Urothelium cell line (cell line): Measurements from ENCODE around the gene CCDC38.
A peak's percentile ranks its signal among the peaks of the same experiment; 100 is the strongest.
"Not testable (repeated sequence)": the region's sequence is repeated elsewhere in the genome, so short reads cannot be mapped to it uniquely, and the experiment has no call there.

Experiments used
- DNase-seq: peaks from one replicate; pipeline ENCODE4 v3.0.0; 2011; ENCODE audit warnings: low spot score, mixed read lengths
- FAIRE-seq: peaks from 2 replicates; lab custom pipeline; 2011; peaks lifted over from hg19 to GRCh38; lab: Jason Lieb, UNC

Gene CCDC38

DNA sequence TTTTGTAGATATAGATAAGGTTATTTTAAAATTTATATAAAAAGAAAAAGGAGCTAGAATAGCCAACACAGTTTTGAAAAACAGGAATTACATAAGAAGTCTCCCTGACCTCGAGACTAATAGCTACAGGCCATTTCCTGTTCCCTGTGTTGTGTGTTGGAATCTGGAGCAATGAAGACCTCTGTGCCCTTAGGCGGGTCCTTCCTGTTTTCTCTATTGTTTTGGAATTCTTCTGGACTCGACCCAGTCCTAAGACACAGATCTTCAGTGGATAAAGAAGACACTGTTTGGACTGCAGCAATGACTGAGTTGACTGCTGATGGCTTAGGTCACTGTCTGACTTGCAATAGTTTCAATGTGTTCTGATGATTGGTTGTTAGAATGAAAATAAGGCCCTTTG lies 57.4 kb downstream of the CCDC38 start:
- no peak for FAIRE-seq
- no peak for DNase-seq

DNA sequence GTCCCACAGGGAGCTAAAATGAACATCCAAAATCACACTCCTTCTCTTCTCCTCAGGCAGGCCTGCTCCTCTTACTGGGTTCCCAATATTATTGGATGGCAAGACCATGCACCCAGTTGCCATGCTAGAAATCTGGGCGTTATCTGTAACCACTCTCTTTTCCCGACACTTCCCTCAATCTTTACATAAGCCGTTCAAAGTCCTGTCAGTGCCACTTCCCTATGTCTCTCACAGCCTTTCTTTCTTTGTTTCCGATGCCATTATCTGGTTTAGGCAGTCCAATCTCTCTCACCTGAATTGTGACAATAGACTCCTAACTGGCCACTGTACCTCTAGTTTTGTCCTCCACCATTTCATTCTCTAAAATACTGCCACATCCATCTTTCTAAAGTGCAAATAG lies 59.5 kb downstream of the CCDC38 start:
- DNase-seq (no peak), FAIRE-seq (no peak)

DNA sequence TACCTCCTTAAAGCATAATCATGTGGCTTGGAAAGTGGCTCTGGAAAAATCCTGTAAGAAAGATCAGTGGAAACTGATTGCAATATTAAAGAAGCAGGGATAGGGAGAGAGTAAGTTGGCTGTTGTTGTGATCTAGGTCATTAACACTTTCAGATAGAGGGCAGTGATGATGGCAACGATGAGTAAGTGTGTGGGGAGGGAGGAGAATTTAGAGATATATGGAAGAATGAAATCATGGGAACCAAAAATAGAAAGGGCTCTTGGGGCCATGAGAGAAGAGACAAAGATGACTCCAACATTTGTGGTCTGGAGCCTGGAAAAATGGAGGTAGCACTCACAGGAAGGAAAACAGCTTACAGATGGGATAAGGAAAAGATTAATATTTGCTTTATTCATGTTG lies 60.3 kb downstream of the CCDC38 start:
- FAIRE-seq, result no peak

DNA sequence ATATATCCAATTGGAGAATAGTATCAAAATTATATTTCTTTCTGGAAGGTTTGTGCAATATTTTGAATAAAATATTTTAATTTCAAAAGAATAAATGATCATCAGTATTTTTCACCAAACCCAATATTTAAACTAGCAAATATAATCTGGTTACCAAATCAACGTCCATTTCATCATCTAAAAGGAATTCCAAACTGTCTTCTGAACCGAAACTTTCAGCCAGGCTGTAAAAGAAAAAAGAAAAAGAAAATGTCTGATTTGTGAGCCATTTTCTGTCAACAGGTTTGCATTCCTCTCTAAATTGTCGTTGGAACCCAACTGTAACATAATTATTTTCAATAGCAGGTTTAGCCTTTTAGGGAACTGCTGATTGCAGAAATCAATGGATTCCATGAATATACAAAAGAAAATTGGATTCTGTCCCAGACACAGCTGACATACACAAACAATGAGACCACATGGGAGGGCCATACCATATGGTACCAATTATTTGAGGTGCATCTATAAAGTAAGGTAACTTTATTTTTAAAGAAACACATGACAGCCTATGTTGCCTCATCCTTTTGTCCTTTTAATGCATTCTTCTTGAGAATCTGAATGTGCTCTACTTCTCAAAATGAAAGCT lies 61.0 kb downstream of the CCDC38 start:
- no peak for DNase-seq
- FAIRE-seq, result no peak

More for the DNA sequence above, 60.3 kb downstream of the CCDC38 start:
- DNase-seq, result no peak

DNA sequence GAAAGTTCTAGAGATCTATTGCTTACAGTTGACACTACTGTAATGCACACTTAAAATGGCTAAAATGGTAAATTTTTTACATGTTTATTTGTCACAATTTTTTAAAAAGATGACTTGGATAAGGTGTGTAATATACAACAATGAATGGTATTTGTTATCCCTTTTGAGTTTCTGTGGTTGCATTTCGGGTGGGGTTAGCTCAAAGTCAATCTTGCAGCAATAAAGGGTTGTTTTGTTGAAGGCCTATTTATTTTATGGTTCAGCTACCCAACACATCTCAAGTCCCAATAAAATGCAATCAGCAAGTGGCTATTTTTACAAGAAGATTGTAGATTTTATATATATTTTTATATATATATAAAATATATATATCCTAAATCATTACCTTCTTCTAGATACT lies 61.5 kb downstream of the CCDC38 start:
- DNase-seq (no peak), FAIRE-seq (no peak)

DNA sequence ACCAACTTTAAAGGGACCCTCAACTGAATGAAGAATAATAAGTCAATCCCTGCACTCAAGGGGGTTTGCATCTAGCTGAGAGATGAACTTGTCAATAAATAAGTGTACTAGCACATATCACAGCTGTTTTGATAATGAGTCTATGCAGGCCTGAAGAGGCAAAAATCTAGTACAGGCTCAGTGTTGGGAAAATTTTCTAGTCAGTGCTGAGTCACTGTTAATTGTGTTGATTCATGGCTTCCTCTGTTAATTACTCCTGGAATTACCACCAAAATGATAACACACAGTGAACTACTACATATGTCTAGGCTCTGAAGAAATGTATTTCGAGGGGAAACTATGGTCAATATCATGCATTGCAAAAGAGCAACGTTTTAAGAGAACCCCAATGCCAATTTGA lies 64.8 kb downstream of the CCDC38 start:
- FAIRE-seq, result no peak
- no peak for DNase-seq

DNA sequence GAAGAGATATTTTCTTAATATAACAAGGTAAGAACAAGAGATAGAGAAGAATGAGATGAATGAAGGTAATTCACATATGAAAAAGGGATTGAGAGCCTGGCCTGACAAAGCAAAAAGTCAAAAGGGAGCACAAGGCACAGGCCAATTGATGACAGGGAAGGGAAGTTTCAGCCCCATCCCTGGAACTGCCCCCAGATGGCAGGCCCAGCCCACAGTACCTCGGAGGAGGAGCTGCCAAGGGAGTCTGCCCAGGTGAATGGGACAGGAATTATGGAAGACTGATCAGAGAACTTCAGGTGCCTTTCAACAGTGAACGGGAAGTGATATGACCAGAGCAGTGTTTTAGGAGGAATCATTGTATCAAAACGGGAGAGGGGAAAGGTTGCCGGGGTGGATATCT lies 68.0 kb downstream of the CCDC38 start:
- DNase-seq (no peak), FAIRE-seq (no peak)

DNA sequence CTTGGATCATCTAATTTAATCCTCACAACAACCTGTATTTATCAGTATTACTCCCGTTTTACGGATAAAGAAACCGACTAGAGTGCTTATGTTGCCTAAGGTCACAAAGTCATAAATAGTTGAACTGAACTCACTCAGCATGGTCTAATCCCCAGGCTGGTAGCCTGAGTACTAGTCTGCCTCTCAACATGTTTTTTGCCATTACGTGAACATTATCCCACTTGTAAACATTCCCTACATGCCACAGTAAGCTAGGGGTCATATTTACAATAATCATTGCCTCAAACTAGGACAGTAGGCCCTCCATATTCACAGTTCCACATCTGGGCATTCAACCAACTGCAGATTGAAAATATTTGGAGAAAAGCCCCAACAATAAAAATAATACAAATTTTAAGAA lies 71.5 kb downstream of the CCDC38 start:
- FAIRE-seq (no peak), DNase-seq (no peak)

DNA sequence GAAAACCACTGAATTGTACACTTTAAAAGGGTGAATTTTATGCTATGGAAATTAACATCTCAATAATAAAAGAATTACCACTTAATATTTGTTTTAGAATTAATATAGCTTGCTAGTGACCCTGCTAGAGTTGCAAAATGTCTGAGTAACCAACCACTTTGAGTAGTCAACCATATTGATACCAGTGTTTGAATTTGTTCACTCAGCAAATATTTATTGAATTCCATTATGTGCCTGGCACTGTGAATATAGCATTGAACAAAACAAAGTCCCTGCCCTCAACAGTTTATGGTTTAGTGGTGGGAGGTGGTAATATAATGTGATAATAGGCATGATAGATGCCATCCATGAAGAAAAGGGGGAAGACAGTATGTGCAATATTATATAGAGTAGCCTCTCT lies 79.1 kb downstream of the CCDC38 start:
- FAIRE-seq, result no peak
- DNase-seq, result no peak

DNA sequence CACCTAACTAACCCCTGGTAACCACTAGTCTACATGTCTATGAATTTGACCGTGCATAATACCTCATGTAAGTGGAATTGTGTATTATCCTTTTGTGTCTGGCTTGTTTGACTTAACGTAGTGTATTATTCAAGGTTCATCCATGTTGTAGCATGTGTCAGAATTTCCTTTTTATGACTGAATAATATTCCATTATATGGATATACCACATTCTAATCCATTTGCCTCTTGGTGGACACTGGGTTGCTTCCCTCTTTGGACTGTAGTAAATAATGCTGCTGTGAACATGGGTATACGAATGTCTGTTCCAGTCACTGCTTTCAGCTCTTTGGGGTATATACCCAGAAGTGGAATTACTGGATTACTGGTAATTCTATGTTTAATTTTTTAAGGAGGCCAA lies 80.4 kb downstream of the CCDC38 start:
- DNase-seq (no peak), FAIRE-seq (no peak)

DNA sequence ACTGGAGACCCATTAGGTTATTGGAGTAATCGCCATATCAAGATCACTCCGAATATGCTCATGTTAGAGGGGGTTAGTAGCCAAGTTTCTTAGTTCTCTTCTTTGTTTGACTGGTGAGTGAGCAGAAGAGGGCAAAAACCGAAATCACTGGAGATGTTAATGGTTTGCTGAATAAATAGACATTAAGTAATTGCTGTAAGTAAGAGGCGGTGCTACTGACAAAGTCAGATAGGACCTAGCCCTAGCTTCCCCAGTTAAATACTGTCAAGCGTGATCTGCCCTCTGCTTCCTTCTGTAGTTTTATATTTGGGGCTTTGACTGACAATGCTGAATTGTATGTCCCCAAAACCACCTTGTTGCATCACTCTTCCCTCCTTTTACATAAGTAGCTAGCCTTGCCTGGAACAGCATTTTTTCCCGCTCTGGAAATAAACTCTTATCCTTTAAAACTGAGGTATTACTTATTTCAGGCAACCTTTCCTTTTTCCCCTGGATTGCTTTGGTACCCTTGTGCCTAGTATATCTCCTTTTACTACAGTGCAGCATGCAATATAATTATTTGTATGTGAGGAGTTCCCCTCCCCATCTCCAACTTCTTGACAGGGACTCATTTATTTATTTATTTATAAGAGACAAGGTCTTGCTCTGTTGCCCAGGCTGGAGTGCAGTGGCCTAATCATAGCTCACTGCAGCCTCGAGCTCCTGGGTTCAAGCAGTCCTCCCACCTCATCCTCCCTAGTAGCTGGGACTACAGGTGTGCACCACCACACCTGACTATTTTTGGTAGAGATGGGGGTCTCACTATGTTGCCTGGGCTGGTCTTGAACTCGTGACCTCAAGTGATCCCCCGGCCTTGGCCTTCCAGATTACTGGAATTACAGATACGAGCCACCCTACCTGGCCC lies 82.2 kb downstream of the CCDC38 start:
- DNase-seq (no peak), FAIRE-seq (no peak)

DNA sequence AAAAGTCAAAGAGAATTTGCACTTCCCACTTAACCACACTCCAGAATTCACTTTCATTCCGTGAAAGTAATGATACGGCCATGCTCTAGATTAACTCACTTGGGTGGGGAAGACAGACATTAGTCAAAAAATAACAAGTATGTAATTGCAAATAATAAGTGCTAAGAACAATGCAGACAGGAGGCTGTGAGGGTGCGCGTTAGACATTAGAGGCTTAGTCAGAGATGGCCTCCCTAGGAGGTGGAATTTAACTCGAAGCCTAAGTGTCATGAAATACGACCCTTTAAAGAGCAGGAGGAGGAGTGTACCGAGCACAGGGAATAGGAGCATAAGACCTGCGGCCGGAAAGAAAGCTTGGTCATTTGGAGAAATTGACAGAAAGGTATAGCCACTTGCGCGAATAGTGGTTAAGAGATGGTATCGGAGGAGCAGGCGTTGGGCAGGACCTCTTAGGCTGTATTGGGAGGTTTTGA lies 83.0 kb downstream of the CCDC38 start:
- FAIRE-seq (no peak), DNase-seq (peak; percentile 4)

DNA sequence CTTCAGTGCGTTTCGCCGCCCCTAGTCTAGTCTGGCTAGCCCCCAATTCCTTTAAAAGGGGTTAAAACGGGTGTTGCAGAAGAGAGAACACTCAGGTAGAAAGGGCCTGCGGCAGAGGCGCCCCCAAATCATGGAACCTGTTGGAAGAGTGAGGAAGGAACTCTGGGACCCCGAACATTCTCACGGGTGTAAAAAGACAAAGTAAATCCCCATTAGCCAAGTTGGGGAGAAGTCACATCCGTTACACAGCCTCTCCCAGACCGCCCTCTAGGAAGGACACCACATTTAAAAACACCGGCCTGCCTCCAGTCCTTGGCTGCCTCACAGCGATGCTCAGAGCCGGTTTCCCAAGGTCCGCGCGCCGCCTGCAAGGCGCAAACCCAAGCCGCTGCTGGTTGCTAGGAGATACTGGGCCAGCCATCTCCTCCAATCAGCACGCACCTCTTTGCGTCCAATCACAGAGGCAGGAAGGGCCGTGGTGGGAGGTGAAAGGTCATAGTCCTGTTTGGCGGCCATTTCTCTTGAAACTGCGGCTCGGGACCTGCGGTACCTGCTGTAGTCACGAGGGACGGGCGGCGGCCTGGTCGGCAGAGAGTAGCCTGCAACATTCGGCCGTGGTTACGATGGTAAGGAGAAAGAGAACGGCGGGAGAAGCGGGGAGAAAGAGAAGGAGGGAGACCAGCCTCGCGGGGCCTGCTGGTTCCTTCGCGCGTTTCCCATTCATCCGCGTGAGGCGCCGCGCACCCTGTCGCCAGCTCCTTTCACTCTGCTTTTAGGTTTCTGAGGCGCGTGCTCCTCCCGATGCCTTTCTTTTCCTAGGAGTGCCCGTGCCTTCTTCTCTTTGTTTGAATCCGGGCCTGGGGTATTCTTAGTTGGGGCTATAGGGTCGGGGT lies 83.7 kb downstream of the CCDC38 start, which contains the start of gene SNRPF:
Gene SNRPF, plus strand, starts transcription at position 502 of the 893 bp plus-strand sequence. Its CDS starts 122 bp downstream, at position 624.
- peak; percentile 97 for DNase-seq
- FAIRE-seq, result no peak

DNA sequence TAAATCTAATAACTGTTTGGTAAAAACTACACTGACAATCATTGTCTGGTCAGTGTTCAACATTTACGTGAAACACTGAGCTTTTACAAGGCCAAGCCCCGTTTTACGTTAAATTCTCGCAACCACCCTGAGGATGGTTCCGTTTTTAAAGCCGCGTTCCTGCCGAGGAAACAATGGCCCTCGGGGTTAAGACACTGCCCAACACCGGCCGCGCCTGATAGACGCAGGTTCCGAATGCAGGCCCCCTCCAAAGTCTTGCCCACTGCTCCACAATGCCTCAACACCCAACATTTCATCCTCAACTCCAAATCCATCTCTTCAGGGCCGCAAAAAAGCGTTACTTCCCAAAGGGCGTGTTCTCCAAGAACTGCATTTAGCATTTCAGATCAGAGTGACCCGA lies 84.6 kb downstream of the CCDC38 start:
- no peak for FAIRE-seq
- no peak for DNase-seq

DNA sequence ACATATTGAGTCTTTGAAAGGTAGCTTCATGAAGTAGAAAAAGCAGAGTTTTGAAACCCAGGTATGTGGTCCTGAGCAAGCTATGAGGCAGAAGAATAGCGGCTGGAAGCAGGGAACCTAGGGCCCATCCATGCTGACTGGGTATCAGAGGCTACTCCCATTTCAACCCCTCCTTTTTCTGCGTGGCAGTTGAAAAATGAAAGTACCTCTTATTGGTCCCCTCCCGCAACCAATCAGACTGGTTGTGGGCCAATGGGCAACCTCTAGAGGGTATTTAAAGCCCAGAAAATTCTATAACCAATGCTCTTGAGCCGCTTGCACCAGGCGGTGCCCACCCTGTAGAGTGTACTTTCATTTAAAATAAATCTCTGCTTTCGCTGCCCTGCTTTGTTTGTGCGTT lies 85.3 kb downstream of the CCDC38 start:
- FAIRE-seq (no peak), DNase-seq (no peak)

DNA sequence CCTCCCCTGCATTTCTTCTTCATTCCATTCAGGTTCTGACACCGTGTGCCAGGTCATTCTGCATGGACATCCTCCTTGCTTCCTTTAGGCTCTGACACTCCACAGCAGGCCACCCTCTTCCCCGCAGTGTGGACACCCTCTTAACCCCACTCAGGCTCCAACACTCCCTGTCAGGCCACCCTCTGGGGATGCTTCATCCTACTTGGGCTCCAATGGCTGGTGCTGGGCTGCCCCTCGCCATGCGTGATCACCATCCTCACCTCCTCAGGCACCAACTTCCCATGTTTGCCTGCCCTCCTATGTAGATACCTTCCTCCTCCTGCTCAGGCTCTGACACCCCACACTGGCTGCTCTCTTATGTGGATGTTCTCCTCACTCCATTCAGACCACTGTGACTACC lies 90.3 kb downstream of the CCDC38 start:
- FAIRE-seq, result no peak

DNA sequence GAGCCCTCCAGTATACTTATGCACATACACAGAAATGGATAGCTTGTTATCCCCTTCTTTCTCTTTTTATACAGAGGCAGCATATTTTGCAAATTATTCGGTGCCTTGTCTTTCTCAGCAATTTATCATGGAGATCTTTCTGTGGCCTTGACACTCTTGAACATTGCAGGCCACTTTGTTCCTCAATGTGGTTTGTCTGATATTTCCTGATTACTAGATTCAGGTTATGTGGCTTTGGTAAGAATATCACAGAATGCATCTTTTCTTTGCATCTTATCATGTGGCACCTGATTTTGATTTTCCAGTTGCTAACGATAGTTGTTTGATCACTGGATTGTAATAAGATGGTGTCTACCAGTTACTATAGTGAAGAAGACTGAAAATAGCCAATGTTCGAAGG lies 90.8 kb downstream of the CCDC38 start:
- DNase-seq (no peak), FAIRE-seq (no peak)

More for the DNA sequence above, 90.3 kb downstream of the CCDC38 start:
- no peak for DNase-seq

DNA sequence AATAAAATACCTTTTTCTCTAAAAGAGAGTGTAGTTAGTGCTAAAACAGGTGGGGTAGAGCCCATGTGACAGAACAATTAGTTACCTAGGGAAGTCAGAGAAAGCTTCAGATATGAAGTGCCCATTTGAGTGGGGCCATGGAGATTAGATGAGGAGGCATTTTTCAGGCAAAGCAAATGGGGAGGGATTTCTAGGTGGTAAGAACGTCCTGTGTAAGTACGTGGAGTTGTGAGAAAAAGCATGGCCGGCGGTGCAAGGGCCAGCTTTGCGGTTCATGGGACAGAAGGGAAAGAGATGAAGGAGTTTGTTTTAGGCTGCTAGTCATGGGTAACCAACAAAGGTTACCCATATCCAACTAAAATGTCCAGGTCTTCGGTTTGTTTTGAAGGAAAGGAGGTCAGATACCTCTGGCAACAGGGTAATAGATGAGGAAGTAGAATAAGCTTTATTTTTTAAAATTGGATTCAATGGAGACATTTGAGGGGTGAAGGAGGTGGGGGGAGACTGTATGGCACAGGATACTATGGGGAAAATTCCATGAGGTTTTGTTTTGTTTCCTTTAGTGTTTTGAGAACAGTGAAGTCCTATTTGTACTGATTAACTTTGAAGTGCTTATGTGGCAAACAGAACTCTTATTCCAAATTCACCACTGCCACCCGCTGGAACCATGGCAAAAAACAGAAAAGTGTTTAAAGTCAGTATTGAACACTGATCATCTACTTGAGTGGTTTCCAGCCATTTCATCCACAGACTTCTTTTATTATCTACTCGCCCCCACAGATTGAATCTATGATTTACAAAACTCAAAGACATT lies 93.6 kb downstream of the CCDC38 start:
- no peak for FAIRE-seq

DNA sequence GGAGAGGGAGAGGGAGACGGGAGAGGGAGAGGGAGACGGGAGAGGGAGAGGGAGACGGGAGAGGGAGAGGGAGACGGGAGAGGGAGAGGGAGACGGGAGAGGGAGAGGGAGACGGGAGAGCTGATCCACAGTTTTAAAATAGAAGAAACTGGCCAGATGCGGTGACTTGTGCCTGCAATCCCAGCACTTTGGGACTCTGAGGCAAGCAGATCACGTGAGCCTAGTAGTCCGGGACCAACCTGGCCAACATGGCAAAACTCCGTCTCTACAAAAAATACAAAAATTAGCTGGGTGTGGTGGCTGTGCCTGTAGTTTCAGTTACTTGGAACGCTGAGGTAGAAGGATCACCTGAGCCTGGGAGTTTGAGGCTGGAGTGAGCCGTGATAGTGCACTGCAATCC lies 100.0 kb downstream of the CCDC38 start:
- DNase-seq, FAIRE-seq: not testable (repeated sequence)

More for the DNA sequence above, 93.6 kb downstream of the CCDC38 start:
- peak; percentile 5 for DNase-seq

DNA sequence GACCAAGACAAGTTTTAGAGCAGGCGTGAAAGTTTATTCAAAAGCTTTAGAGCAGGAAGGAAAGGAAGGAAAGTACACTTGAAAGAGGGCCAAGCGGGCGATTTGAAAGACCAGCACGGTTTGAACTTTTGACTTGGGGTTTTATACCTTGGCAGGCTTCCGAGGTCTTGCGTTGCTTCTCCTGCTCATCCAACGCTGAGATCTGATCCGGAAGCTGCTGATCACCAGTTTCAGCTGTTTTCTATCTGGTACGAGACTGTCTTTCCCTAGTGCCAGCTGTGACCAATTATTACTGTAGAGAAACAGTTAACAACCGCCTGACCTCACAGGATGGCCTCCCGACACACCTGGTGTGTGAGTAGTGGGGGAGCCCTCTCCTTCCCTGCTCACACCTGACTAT lies 104.3 kb downstream of the CCDC38 start:
- FAIRE-seq (no peak), DNase-seq (peak; percentile 6)
